Liver (tissue), 9 donors: ENCODE data around the gene MAST2. TPM values are rescaled to one million over a fixed set of nuclear protein-coding genes. Genes with fewer than 3 reads are reported as not detected.

Experiments
- DNase-seq: peaks from one replicate; pipeline ENCODE4 v3.0.0-alpha.2; 2017; ENCODE audit warnings: low spot score
- H3K27ac ChIP-seq, 2 donors: one replicate each; pipeline ENCODE4 v1.7.0; 2013; ENCODE audit warnings: inconsistent platforms in 2 of 2, low read length in 2 of 2, control low read depth in 1 of 2, low read depth in 1 of 2, mild to moderate bottlenecking in 1 of 2
- H3K27me3 ChIP-seq, 4 donors: one replicate each; pipeline versions ENCODE4 v1.6.1 to v1.7.0; 2013; ENCODE audit warnings: low read length in 3 of 4, inconsistent platforms in 1 of 4, mild to moderate bottlenecking in 1 of 4, moderate library complexity in 1 of 4; ENCODE audit not compliant: control insufficient read depth in 4 of 4, insufficient read depth in 4 of 4
- H3K36me3 ChIP-seq, 4 donors: one replicate each; pipeline versions ENCODE4 v1.6.1 to v1.7.0; 2013; ENCODE audit warnings: low read length in 3 of 4, mild to moderate bottlenecking in 3 of 4, low read depth in 1 of 4, moderate library complexity in 1 of 4; ENCODE audit not compliant: control insufficient read depth in 4 of 4, insufficient read depth in 3 of 4
- H3K4me1 ChIP-seq, 4 donors: one replicate each; pipeline versions ENCODE4 v1.6.1 to v1.7.0; 2013; ENCODE audit warnings: low read length in 3 of 4, mild to moderate bottlenecking in 3 of 4, moderate library complexity in 1 of 4; ENCODE audit not compliant: control insufficient read depth in 4 of 4, insufficient read depth in 4 of 4
- H3K4me3 ChIP-seq, 3 donors: one replicate each; pipeline versions ENCODE4 v1.6.1 to v1.7.0; 2013; ENCODE audit warnings: low read length in 3 of 3, control low read depth in 1 of 3, low read depth in 1 of 3, mild to moderate bottlenecking in 1 of 3
- H3K9ac ChIP-seq, 2 donors: one replicate each; pipeline ENCODE4 v1.7.0; 2013; ENCODE audit warnings: low read length in 2 of 2, mild to moderate bottlenecking in 2 of 2, moderate library complexity in 2 of 2, control low read depth in 1 of 2, low read depth in 1 of 2
- H3K9me3 ChIP-seq, 4 donors: one replicate each; pipeline versions ENCODE4 v1.6.1 to v1.7.0; 2013; ENCODE audit warnings: low read length in 3 of 4; ENCODE audit not compliant: control insufficient read depth in 4 of 4
- ATF3 ChIP-seq: IDR thresholded peaks from 2 replicates; pipeline ENCODE4 v1.6.1; 2016; ENCODE audit warnings: antibody characterized with exemption
- CTCF ChIP-seq: fragments of 150-350 bp; IDR thresholded peaks from 2 replicates; pipeline ENCODE4 v1.5.1; 2017; ENCODE audit warnings: improper control_type of control experiment, low read depth, low read length; ENCODE audit not compliant: missing input control
- EGR1 ChIP-seq, 2 donors: IDR thresholded peaks; 2 replicates each; pipeline ENCODE4 v1.6.1; 2016 to 2018; ENCODE audit warnings: antibody characterized with exemption in 2 of 2, low read depth in 2 of 2
- FOXA1 ChIP-seq: IDR thresholded peaks from 2 replicates; pipeline ENCODE4 v1.6.1; 2016; ENCODE audit warnings: antibody characterized with exemption
- GABPA ChIP-seq, 2 donors: IDR thresholded peaks in 1 of 2; conservative IDR thresholded peaks in 1 of 2; 2 replicates each; pipeline ENCODE4 v1.6.1; 2016; ENCODE audit warnings: antibody characterized with exemption in 2 of 2, mild to moderate bottlenecking in 1 of 2, moderate library complexity in 1 of 2
- HNF4A ChIP-seq, 2 donors: conservative IDR thresholded peaks; 2 replicates each; pipeline ENCODE4 v1.6.1; 2016; ENCODE audit warnings: antibody characterized with exemption in 2 of 2, mild to moderate bottlenecking in 2 of 2
- HNF4G ChIP-seq: IDR thresholded peaks from 2 replicates; pipeline ENCODE4 v1.6.1; 2016; ENCODE audit warnings: antibody characterized with exemption
- JUND ChIP-seq, 2 donors: IDR thresholded peaks; 2 replicates each; pipeline ENCODE4 v1.6.1; 2016; ENCODE audit warnings: antibody characterized with exemption in 2 of 2
- MAX ChIP-seq: IDR thresholded peaks from 2 replicates; pipeline ENCODE4 v1.6.1; 2016; ENCODE audit warnings: antibody characterized with exemption
- NR2F2 ChIP-seq: IDR thresholded peaks from 2 replicates; pipeline ENCODE4 v1.6.1; 2016; ENCODE audit warnings: antibody characterized with exemption
- RAD21 ChIP-seq, 2 donors: IDR thresholded peaks; 2 replicates each; pipeline ENCODE4 v1.6.1; 2016; ENCODE audit warnings: antibody characterized with exemption in 2 of 2, mild to moderate bottlenecking in 2 of 2
- REST ChIP-seq: IDR thresholded peaks from 2 replicates; pipeline ENCODE4 v1.6.1; 2016; ENCODE audit warnings: antibody characterized with exemption, mild to moderate bottlenecking
- RXRA ChIP-seq, 2 donors: IDR thresholded peaks; 2 replicates each; pipeline ENCODE4 v1.6.1; 2017 to 2018; ENCODE audit warnings: antibody characterized with exemption in 2 of 2, mild to moderate bottlenecking in 1 of 2
- SP1 ChIP-seq: IDR thresholded peaks from 2 replicates; pipeline ENCODE4 v1.6.1; 2018; ENCODE audit warnings: antibody characterized with exemption, mild to moderate bottlenecking
- TAF1 ChIP-seq: conservative IDR thresholded peaks from 2 replicates; pipeline ENCODE4 v1.6.1; 2016; ENCODE audit warnings: antibody characterized with exemption, mild to moderate bottlenecking
- YY1 ChIP-seq: IDR thresholded peaks from 2 replicates; pipeline ENCODE4 v1.6.1; 2016; ENCODE audit warnings: antibody characterized with exemption, mild to moderate bottlenecking
- ZBTB33 ChIP-seq: IDR thresholded peaks from 2 replicates; pipeline ENCODE4 v1.6.1; 2016; ENCODE audit warnings: antibody characterized with exemption
- WGBS: extraction: QIAGEN DNeasy Blood & Tissue Kit; methylation state at CpG from one replicate; pipeline ENCODE4 v1.1.7; 2013; 5-methylcytosine and 5-hydroxymethylcytosine counted together
- polyA plus RNA-seq, 2 donors: library from polyadenylated mRNA; stranded (reverse) in 1 of 2; unstranded in 1 of 2; fragments of 200-250 nt in 1 of 2; fragments of >200 nt in 1 of 2; fragmentation: Nextera tagmentation in 1 of 2; extraction: Ambion mirVana in 1 of 2; gene quantifications; one replicate each; pipeline versions ENCODE4 v1.2.1 to v1.2.3, GENCODE V29; 2013 to 2015
- total RNA-seq, 2 donors: library from RNA; depleted of rRNA; stranded (reverse); fragments of >200 nt; gene quantifications; one replicate each; pipeline ENCODE4 v1.2.3, GENCODE V29; 2014
- donor health status: healthy.
- donor health status: healthy.
- donor health status: healthy.
- donor health status: healthy.
- donor health status: healthy.

MAST2 gene
- total and polyA plus RNA-seq, 4 donors, result 4.8 to 9.6 (median 5.7) TPM

- Histone ChIP-seq H3K27ac (no peak overlapping the region), H3K36me3 (no peaks in the 10 kb centered on the region), H3K4me1 (no peaks in the 10 kb centered on the region), H3K9me3 (no peaks in the 10 kb centered on the region), H3K4me3 (no peak overlapping the region), H3K27me3 (no peaks in the 10 kb centered on the region), H3K9ac (no peak overlapping the region)
- WGBS, result 76% methylated on average over 4 of the region's 4 CpGs
- no peak for TF ChIP-seq RAD21 (IDR thresholded peaks at IDR 0.05)
- TF ChIP-seq HNF4A (conservative IDR thresholded peaks at IDR 0.05), result no peak
- TF ChIP-seq RXRA (IDR thresholded peaks at IDR 0.05), result no peak
- no peak for TF ChIP-seq REST
- TF ChIP-seq NR2F2, result no peak
- TF ChIP-seq FOXA1, result no peak
- no peak for TF ChIP-seq JUND (IDR thresholded peaks at IDR 0.05)
- no peak for TF ChIP-seq SP1
- TF ChIP-seq EGR1 (IDR thresholded peaks at IDR 0.05; ENCODE audit: low read depth in 2 of 2), result no peak
- TF ChIP-seq ATF3, result no peak
- TF ChIP-seq GABPA (IDR thresholded peaks at IDR 0.05 in 1 of 2, conservative IDR thresholded peaks at IDR 0.05 in 1 of 2), result no peak
- TF ChIP-seq TAF1, result no peak
- TF ChIP-seq ZBTB33, result no peak
- TF ChIP-seq CTCF, result no peak
- TF ChIP-seq HNF4G, result no peak
- no peak for DNase-seq
Measured at GRCh38 chr1:45787905-45788304, 15.5 kb upstream of the MAST2 start.

GRCh38 chr1:45789601-45790000 is 13.8 kb upstream of the MAST2 start:
- no peak overlapping the region for H3K27ac ChIP-seq
- DNase-seq, result no peak
- WGBS, result 84% methylated on average over 2 of the region's 2 CpGs
- no peak for TF ChIP-seq TAF1
- TF ChIP-seq RXRA (IDR thresholded peaks at IDR 0.05), result no peak
- TF ChIP-seq MAX, result no peak
- no peak for TF ChIP-seq SP1
- TF ChIP-seq ATF3, result no peak
- TF ChIP-seq FOXA1, result no peak
- no peak for TF ChIP-seq CTCF
- TF ChIP-seq HNF4A (conservative IDR thresholded peaks at IDR 0.05), result no peak
- TF ChIP-seq YY1, result no peak
- no peak for TF ChIP-seq HNF4G
- no peak for TF ChIP-seq JUND (IDR thresholded peaks at IDR 0.05)
- no peak for TF ChIP-seq EGR1 (IDR thresholded peaks at IDR 0.05; ENCODE audit: low read depth in 2 of 2)
- TF ChIP-seq ZBTB33, result no peak
- TF ChIP-seq RAD21 (IDR thresholded peaks at IDR 0.05), result no peak
- TF ChIP-seq NR2F2, result no peak

More at GRCh38 chr1:45789601-45790000, 13.8 kb upstream of the MAST2 start:
- H3K9me3 ChIP-seq, result no peaks in the 10 kb centered on the region
- H3K4me1 ChIP-seq, result no peaks in the 10 kb centered on the region
- H3K36me3 ChIP-seq, result no peaks in the 10 kb centered on the region
- H3K9ac ChIP-seq, result no peak overlapping the region
- H3K4me3 ChIP-seq, result no peak overlapping the region
- H3K27me3 ChIP-seq, result no peaks in the 10 kb centered on the region
